SK-N-SH (cell line): ENCODE data around the gene PARP12. TPM values are rescaled to one million over a fixed set of nuclear protein-coding genes. Genes with fewer than 3 reads are reported as not detected.

Experiments used
- CTCF ChIA-PET: fragments of 300-600, 350-600 bp; formaldehyde crosslinking; extraction: SDS; loops from one replicate; lab custom pipeline; 2021; lab: Yijun Ruan, JAX
- POLR2A ChIA-PET: fragments of 350-600 bp; sonication (Branson Sonifier 250); formaldehyde crosslinking; extraction: SDS; loops from one replicate; lab custom pipeline; 2020; ENCODE audit warnings: antibody characterized with exemption, inconsistent platforms; lab: Yijun Ruan, JAX
- DNase-seq: peaks from one replicate; pipeline ENCODE4 v3.0.0; 2012
- H2AFZ ChIP-seq: fragments of 200-600 bp; sonication (generic); 2 replicates; pipeline ENCODE4 v1.8.1; 2016; ENCODE audit warnings: antibody characterized with exemption, mild to moderate bottlenecking, low read depth
- H3F3A ChIP-seq: fragments of 200-600 bp; sonication (generic); replicated peaks from 2 replicates; pipeline ENCODE3; 2016; ENCODE audit warnings: antibody characterized with exemption, mild to moderate bottlenecking; ENCODE audit not compliant: insufficient read depth
- H3K27ac ChIP-seq, 2 experiments: fragments of 200-500 bp in 1 of 2; fragments of 200-600 bp in 1 of 2; sonication (Bioruptor generic) in 1 of 2; sonication (generic), shearing (Covaris generic) in 1 of 2; 2 replicates each; pipeline versions ENCODE4 v1.5.1 to v1.6.1; 2014 to 2016; ENCODE audit warnings: low read depth in 2 of 2, inconsistent platforms in 1 of 2, low read length in 1 of 2, mild to moderate bottlenecking in 1 of 2, mixed read lengths in 1 of 2
- H3K27me3 ChIP-seq: fragments of 200-600 bp; sonication (generic), shearing (Covaris generic); 2 replicates; pipeline ENCODE4 v1.6.1; 2016; ENCODE audit warnings: mixed run types; ENCODE audit not compliant: insufficient read depth
- H3K36me3 ChIP-seq, 2 experiments: fragments of 200-500 bp in 1 of 2; fragments of 200-600 bp in 1 of 2; sonication (Bioruptor generic) in 1 of 2; sonication (generic) in 1 of 2; replicated peaks in 1 of 2; 2 replicates each; pipeline versions ENCODE3 to v1.5.1; 2014 to 2016; ENCODE audit warnings: low read length in 1 of 2, mild to moderate bottlenecking in 1 of 2; ENCODE audit not compliant: insufficient read depth in 2 of 2, control insufficient read depth in 1 of 2
- H3K4me1 ChIP-seq, 2 experiments: fragments of 200-500 bp in 1 of 2; fragments of 200-600 bp in 1 of 2; sonication (Bioruptor generic) in 1 of 2; sonication (generic), shearing (Covaris generic) in 1 of 2; 2 replicates each; pipeline versions ENCODE4 v1.5.1 to v1.6.1; 2014 to 2016; ENCODE audit warnings: low read depth in 1 of 2, low read length in 1 of 2, mixed run types in 1 of 2; ENCODE audit not compliant: insufficient read depth in 2 of 2, control insufficient read depth in 1 of 2
- H3K4me2 ChIP-seq: fragments of 200-600 bp; sonication (generic), shearing (Covaris generic); 2 replicates; pipeline ENCODE4 v1.6.1; 2017; ENCODE audit warnings: mixed run types
- H3K4me3 ChIP-seq, 2 experiments: fragments of 200-500 bp in 1 of 2; fragments of 200-600 bp in 1 of 2; sonication (Bioruptor generic) in 1 of 2; sonication (generic), shearing (Covaris generic) in 1 of 2; 2 replicates each; pipeline versions ENCODE4 v1.5.1 to v1.8.1; 2014 to 2016; ENCODE audit warnings: low read depth in 2 of 2, inconsistent platforms in 1 of 2, low read length in 1 of 2, mild to moderate bottlenecking in 1 of 2, mixed read lengths in 1 of 2, moderate library complexity in 1 of 2
- H3K79me2 ChIP-seq: fragments of 200-600 bp; sonication (generic); 2 replicates; pipeline ENCODE4 v1.8.1; 2017; ENCODE audit warnings: mild to moderate bottlenecking; ENCODE audit not compliant: insufficient read depth
- H3K9ac ChIP-seq: fragments of 200-600 bp; sonication (generic); 2 replicates; pipeline ENCODE4 v1.6.1; 2017; ENCODE audit warnings: mixed run types
- H3K9me2 ChIP-seq: fragments of 200-600 bp; sonication (generic); 2 replicates; pipeline ENCODE4 v1.6.1; 2017; ENCODE audit warnings: mixed run types
- H3K9me3 ChIP-seq: fragments of 200-600 bp; sonication (generic); 2 replicates; pipeline ENCODE4 v1.6.1; 2017; ENCODE audit warnings: mixed run types, mild to moderate bottlenecking, moderate library complexity
- H4K20me1 ChIP-seq: fragments of 200-600 bp; sonication (generic); 2 replicates; pipeline ENCODE4 v1.6.1; 2017; ENCODE audit warnings: mild to moderate bottlenecking, mixed run types; ENCODE audit not compliant: insufficient read depth
- CHD2 ChIP-seq: fragments of 150-350 bp; IDR thresholded peaks from 2 replicates; pipeline ENCODE4 v1.6.1; 2018; ENCODE audit warnings: low read length; ENCODE audit not compliant: partially characterized antibody
- EP300 ChIP-seq, 2 experiments: IDR thresholded peaks; 2 replicates each; pipeline versions ENCODE4 v1.4.0 to v1.6.1; 2012; ENCODE audit warnings: borderline replicate concordance in 1 of 2, low read depth in 1 of 2, low read length in 1 of 2
- FOXJ3 ChIP-seq: sonication (generic); formaldehyde crosslinking; IDR thresholded peaks from 2 replicates; pipeline ENCODE4 v1.5.1; 2020; ENCODE audit warnings: mild to moderate bottlenecking, missing genetic modification reagents
- GATA2 ChIP-seq: sonication (generic); formaldehyde crosslinking; IDR thresholded peaks from 2 replicates; pipeline ENCODE4 v1.5.0; 2020; ENCODE audit warnings: mild to moderate bottlenecking, missing genetic modification reagents
- JUND ChIP-seq: IDR thresholded peaks from 2 replicates; pipeline ENCODE4 v1.4.0; 2012
- MXI1 ChIP-seq: IDR thresholded peaks from 2 replicates; pipeline ENCODE4 v1.6.1; 2012; ENCODE audit warnings: mild to moderate bottlenecking, low read depth, low read length, improper control_type of control experiment
- POLR2AphosphoS5 ChIP-seq: IDR thresholded peaks from 2 replicates; pipeline ENCODE4 v1.6.1; 2012; ENCODE audit warnings: low read depth, low read length
- RAD21 ChIP-seq: IDR thresholded peaks from 2 replicates; pipeline ENCODE4 v1.6.1; 2012; ENCODE audit warnings: mild to moderate bottlenecking, low read length
- RCOR1 ChIP-seq: fragments of 150-350 bp; IDR thresholded peaks from 2 replicates; pipeline ENCODE4 v1.6.1; 2017; ENCODE audit warnings: antibody characterized with exemption, low read length
- RFX5 ChIP-seq: IDR thresholded peaks from 2 replicates; pipeline ENCODE4 v1.6.1; 2012; ENCODE audit warnings: mild to moderate bottlenecking, improper control_type of control experiment, low read length
- SMC3 ChIP-seq: IDR thresholded peaks from 2 replicates; pipeline ENCODE4 v1.6.1; 2012; ENCODE audit warnings: low read depth, low read length, improper control_type of control experiment
- TEAD4 ChIP-seq: IDR thresholded peaks from 2 replicates; pipeline ENCODE4 v1.4.0; 2012; ENCODE audit warnings: mild to moderate bottlenecking, borderline replicate concordance; ENCODE audit not compliant: insufficient read depth
- WGBS: methylation state at CpG from one replicate; pipeline ENCODE4 v1.1.6; 2017; ENCODE audit warnings: low lambda C conversion rate; 5-methylcytosine and 5-hydroxymethylcytosine counted together
- polyA plus RNA-seq, 3 experiments: library from polyadenylated mRNA; depleted of rRNA; stranded (reverse); fragments of >200 nt; gene quantifications; 2 replicates each; pipeline ENCODE4 v1.2.3, GENCODE V29; 2012
- TF ChIP-seq, protein P1 (sequence below): fragments of 150-350 bp; IDR thresholded peaks from 2 replicates; pipeline ENCODE4 v1.6.1; 2017; ENCODE audit warnings: antibody characterized with exemption, low read length, low read depth, borderline replicate concordance
- TF ChIP-seq, protein P2 (sequence below): fragments of 200-600 bp; sonication (generic); IDR thresholded peaks from 2 replicates; pipeline ENCODE4 v1.6.1; 2017; ENCODE audit warnings: antibody characterized with exemption, mild to moderate bottlenecking, moderate library complexity

PARP12 gene
- polyA plus RNA-seq, 1 of the 3 experiments (the other 2 are of a cell fraction) = 17.7 TPM

- WGBS = 67% methylated on average over 8 of the region's 9 CpGs
- peak; percentile 72; the same call in 1 of the 2 replicates for TF ChIP-seq FOXJ3 (CRISPR knock-in tag)
- peak; percentile 75; the same call in 1 of the 2 replicates for TF ChIP-seq MXI1
- peak; percentile 31; the same call in 1 of the 2 replicates for TF ChIP-seq SMC3
- TF ChIP-seq GATA2 (CRISPR knock-in tag) = peak; percentile 95
- TF ChIP-seq RCOR1 = peak; percentile 94
- TF ChIP-seq, protein P1, sequence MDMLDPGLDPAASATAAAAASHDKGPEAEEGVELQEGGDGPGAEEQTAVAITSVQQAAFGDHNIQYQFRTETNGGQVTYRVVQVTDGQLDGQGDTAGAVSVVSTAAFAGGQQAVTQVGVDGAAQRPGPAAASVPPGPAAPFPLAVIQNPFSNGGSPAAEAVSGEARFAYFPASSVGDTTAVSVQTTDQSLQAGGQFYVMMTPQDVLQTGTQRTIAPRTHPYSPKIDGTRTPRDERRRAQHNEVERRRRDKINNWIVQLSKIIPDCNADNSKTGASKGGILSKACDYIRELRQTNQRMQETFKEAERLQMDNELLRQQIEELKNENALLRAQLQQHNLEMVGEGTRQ = peak; percentile 34; the same call in 1 of the 2 replicates
- TF ChIP-seq TEAD4 = no peak
- TF ChIP-seq RAD21 = peak; percentile 50
- peak; percentile 86 for TF ChIP-seq CHD2
- no peak for TF ChIP-seq JUND
- TF ChIP-seq EP300 (IDR thresholded peaks at IDR 0.05; ENCODE audit: borderline replicate concordance in 1 of 2, low read depth in 1 of 2, low read length in 1 of 2) = peak in 1 of 2 experiments; percentile 89; a peak in 2 of 4 replicates
- TF ChIP-seq, protein P2, sequence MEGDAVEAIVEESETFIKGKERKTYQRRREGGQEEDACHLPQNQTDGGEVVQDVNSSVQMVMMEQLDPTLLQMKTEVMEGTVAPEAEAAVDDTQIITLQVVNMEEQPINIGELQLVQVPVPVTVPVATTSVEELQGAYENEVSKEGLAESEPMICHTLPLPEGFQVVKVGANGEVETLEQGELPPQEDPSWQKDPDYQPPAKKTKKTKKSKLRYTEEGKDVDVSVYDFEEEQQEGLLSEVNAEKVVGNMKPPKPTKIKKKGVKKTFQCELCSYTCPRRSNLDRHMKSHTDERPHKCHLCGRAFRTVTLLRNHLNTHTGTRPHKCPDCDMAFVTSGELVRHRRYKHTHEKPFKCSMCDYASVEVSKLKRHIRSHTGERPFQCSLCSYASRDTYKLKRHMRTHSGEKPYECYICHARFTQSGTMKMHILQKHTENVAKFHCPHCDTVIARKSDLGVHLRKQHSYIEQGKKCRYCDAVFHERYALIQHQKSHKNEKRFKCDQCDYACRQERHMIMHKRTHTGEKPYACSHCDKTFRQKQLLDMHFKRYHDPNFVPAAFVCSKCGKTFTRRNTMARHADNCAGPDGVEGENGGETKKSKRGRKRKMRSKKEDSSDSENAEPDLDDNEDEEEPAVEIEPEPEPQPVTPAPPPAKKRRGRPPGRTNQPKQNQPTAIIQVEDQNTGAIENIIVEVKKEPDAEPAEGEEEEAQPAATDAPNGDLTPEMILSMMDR = no peak
- TF ChIP-seq POLR2AphosphoS5 = no peak
- TF ChIP-seq RFX5 = peak; percentile 63; the same call in 1 of the 2 replicates
- H3K9ac ChIP-seq = no peak overlapping the region
- no peaks in the 10 kb centered on the region for H3K79me2 ChIP-seq
- no peak overlapping the region for H3K4me3 ChIP-seq
- no peaks in the 10 kb centered on the region for H3K9me2 ChIP-seq
- CTCF ChIA-PET = interaction anchor here (0.7 to 3.3 kb wide), 9 partner anchors 8 to 511 kb away, joined by 3 to 19 read pairs (median 4); no protein-coding TSS in a partner anchor
- H2AFZ ChIP-seq = no peak overlapping the region
- POLR2A ChIA-PET = interaction anchor here (0.8 kb wide), 1 partner anchor 8 kb away, joined by 3 read pairs; no protein-coding TSS in a partner anchor
- H3K27ac ChIP-seq = peak overlapping the region in 1 of 2 experiments; percentile 86; a peak in 2 of 4 replicates
- no peaks in the 10 kb centered on the region for H3K9me3 ChIP-seq
- no peak overlapping the region for H3K4me2 ChIP-seq
- H3K36me3 ChIP-seq = no peaks in the 10 kb centered on the region
- peak; percentile 93 for DNase-seq
- no peaks in the 10 kb centered on the region for H3F3A ChIP-seq
- H3K4me1 ChIP-seq = peaks cover 0 to 18% of the 10 kb centered on the region in 2 experiments; a peak in 2 of 4 replicates
- no peaks in the 10 kb centered on the region; the same call in 1 of the 2 replicates for H3K27me3 ChIP-seq
- H4K20me1 ChIP-seq = no peaks in the 10 kb centered on the region
These were observed 52.4 kb downstream of the PARP12 start for GRCh38 chr7:140010194-140010895.
